GM19463 (cell line): ENCODE data around the gene ARHGEF40.

Source experiments
- ATAC-seq: cut with Tn5 transposase; IDR thresholded peaks from one replicate; pipeline ENCODE4 v1.9.1; 2021; ENCODE audit warnings: mild to moderate bottlenecking, moderate library complexity; ENCODE audit not compliant: unreplicated experiment

The ARHGEF40 gene

GRCh38 chr14:21109377-21110138 lies 39.5 kb downstream of the ARHGEF40 start:
- ATAC-seq, result peak; percentile 65

GRCh38 chr14:21112255-21112654 lies 42.2 kb downstream of the ARHGEF40 start:
- no peak for ATAC-seq

DNA sequence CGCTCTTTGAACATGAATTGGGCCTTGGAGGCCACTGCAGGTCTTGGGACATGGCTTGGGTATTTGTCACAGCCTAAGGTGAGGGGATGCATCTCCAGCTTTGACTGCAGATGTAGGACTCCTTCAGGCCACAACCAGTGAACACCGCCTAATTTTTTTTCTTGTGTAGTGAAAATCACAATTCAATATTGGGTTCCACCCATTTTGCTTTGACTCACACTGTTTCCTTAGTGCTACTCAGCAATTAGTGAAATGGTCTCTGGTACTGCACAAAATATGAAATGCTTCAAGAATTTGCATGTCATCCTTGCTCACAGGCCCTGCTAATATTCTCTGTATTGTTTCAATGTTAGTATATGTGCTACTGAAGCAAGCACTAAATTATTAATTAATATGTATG lies 43.3 kb downstream of the ARHGEF40 start:
- no peak for ATAC-seq

DNA sequence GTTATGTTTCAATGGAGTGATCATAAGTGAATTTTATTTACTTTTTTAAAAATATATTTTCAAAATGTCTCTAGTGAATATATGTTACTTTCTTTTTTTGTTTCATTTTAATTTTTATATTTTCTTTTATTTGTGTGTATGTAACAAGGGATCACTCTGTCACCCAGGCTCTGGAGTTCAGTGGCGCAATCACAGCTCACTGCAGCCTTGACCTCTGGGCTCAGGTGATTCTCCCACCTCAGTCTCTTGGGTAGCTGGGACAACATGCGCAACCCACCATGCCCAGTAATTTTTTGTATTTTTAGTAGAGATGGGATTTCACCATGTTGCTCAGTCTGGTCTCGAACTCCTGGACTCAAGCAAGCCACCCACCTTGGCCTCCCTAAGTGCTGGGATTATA lies 48.8 kb downstream of the ARHGEF40 start:
- ATAC-seq, result no peak

- ATAC-seq, result no peak
These were observed 50.6 kb downstream of the ARHGEF40 start for GRCh38 chr14:21120686-21121085.

- ATAC-seq, result no peak
These were observed 51.0 kb downstream of the ARHGEF40 start for GRCh38 chr14:21121122-21121521.

GRCh38 chr14:21123429-21123828 lies 53.3 kb downstream of the ARHGEF40 start:
- ATAC-seq, result no peak

DNA sequence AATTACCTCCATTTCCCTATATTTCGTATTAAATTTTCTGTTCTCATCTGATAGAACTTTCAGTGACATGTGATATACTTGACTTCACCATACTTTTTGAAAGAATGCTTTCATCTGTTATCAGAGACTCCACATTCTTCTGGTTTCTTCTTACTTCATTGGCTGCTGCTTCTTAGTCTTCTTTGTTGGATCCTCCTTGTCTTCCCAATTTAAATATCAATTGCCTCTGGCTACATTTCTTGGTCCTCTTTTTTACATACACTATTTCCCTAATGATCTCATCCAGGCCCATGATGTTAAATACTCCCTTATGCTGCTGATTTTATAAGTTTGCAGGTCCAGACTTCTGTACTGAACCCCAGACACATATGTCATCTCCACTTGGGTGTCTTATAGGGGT lies 63.8 kb downstream of the ARHGEF40 start:
- ATAC-seq, result no peak

- no peak for ATAC-seq
These were observed 65.9 kb downstream of the ARHGEF40 start for GRCh38 chr14:21136024-21136423.
